GM19023 (cell line): ENCODE measurements around the gene SPATS2.

Experiments
- ATAC-seq: cut with Tn5 transposase; IDR thresholded peaks from one replicate; pipeline ENCODE4 v1.9.1; 2021; ENCODE audit warnings: mild to moderate bottlenecking, moderate library complexity; ENCODE audit not compliant: unreplicated experiment

SPATS2 gene

DNA sequence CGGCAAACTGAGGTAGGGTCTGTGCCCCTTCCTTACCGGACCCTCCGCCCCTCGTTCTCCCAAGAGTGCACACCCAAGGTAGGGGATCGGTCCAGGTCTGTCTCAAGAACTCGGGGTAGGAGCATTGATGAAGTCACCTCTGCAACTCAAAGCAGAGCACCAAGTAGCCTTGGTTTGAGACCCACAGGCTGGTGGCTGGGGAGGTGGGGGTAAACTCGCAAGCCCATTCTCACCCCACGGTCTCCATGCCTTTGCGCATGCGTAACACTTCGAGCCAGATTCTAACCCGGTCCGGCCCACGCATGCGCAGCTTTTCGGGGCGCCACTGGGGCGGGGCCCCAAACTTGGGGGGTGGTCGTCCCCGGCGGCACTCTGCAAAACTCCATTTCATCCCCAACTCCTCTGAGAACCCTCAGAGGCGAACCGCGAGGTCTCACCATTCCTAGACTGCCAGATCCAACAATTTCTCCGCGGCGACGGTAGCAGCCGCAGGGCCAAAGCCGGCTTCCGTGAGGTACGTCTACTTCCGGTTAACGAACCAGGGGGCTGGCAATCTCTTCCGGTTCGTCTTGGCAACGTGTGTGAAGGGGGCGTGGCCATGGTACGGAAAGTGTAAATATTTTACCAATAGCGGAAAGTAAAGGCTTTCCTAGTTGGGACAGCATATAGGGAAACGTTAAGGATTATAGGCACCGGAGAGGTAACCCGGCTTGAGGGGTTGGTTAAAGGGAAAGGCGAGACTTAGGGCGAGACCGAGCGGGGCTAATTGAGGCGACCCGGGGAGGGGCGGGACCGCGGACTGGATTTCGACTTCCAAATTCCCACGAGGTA is 200.6 kb downstream of the SPATS2 start, which contains the start of gene MCRS1:
TSS of gene MCRS1 (minus strand) at position 532 of the 831 bp plus-strand sequence. CDS start 1,411 bp downstream, outside the sequence.
- peak; percentile 83 for ATAC-seq

DNA sequence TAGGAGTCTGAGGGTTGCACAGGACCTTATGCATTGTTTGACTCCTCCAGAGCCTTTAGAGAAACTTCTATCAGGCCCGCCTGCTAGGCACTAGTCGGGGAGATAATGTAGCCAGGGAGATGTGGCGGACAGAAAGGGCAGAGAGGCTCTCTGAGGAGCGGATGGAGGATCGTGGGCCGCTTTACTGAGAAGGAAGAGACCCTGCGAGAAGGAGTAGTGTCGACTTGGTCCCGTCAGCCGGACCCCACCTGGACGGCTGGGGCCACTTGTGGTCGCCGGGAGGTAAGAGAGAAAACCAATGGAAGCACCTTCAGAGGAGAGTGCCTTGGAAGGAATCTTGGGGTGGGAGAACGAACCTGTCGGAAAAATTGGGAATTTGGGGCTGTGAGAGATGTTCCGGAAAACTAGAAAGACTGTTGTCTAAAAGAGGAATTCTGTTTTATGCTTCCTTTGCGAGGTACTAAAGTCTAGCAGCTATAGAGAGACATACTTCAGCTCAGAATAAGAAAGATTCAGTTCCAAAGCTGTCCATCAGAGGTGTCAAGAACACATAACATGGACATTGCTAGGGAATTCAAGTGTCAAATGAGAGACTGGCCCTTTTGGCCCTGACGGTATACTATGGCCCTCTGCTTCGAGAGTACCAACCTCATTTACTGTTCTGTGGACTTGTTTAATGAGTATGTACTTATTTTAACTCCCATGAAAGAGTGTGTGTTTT is 201.3 kb downstream of the SPATS2 start:
- ATAC-seq, result peak; percentile 27
